ENCODE data around the gene AHR. TPM values are rescaled to one million over a fixed set of nuclear protein-coding genes. Genes with fewer than 3 reads are reported as not detected.

Gene AHR
- total RNA-seq, 1 experiment from 2014 or later = 13.5 TPM

DNA sequence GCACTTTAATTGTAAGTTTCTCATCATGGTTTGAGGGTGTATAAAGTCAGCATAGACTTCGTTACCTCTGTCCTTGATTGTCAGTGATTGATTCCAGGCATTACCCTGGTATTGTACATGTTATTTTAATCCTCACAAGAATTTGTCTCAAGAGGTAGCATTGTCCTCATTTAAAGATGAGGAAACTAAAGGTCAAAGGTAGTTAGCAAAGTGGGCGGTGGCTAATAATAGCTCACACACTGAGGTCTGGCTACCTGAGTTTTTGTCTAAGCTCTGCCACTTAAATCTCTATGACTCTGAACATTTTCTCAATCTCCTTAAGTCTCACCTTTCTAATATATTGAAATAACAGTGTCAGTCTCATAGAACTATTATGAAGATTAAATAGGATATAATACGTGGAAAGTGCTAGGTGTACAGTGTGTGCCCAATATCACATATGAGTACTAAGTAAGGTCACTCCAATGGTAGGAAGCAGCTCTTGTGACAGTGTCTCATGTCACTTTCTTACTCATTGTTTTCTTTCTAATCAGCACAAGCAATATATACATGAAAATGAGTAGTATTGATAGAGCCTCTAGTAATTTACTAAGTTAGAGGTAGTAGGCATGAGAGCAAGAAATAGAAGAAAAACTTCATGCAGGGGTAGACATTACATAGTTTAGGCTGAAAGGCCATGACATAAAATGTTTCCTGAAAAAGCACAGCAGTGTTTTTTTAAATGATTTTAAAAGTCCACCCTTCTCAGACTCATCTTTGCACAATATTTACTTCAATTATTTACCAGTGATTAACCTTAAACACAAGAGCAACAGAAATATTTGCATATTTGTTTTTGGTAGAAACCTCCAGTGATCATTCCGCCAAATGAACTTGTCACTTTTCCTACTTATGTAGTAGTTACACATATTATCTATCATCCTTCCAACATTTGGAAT lies 21.0 kb downstream of the AHR start:
- CTCF ChIA-PET = no interaction called here
- TF ChIP-seq EZH2 (IDR thresholded peaks at IDR 0.05; ENCODE audit: borderline replicate concordance, low read depth, low read length, poor library complexity, severe bottlenecking) = no peak
- TF ChIP-seq, protein P1, sequence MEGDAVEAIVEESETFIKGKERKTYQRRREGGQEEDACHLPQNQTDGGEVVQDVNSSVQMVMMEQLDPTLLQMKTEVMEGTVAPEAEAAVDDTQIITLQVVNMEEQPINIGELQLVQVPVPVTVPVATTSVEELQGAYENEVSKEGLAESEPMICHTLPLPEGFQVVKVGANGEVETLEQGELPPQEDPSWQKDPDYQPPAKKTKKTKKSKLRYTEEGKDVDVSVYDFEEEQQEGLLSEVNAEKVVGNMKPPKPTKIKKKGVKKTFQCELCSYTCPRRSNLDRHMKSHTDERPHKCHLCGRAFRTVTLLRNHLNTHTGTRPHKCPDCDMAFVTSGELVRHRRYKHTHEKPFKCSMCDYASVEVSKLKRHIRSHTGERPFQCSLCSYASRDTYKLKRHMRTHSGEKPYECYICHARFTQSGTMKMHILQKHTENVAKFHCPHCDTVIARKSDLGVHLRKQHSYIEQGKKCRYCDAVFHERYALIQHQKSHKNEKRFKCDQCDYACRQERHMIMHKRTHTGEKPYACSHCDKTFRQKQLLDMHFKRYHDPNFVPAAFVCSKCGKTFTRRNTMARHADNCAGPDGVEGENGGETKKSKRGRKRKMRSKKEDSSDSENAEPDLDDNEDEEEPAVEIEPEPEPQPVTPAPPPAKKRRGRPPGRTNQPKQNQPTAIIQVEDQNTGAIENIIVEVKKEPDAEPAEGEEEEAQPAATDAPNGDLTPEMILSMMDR (conservative IDR thresholded peaks at IDR 0.05; ENCODE audit: low read depth, low read length) = no peak
- no TSS peak for BruUV-seq (replicated peaks)

DNA sequence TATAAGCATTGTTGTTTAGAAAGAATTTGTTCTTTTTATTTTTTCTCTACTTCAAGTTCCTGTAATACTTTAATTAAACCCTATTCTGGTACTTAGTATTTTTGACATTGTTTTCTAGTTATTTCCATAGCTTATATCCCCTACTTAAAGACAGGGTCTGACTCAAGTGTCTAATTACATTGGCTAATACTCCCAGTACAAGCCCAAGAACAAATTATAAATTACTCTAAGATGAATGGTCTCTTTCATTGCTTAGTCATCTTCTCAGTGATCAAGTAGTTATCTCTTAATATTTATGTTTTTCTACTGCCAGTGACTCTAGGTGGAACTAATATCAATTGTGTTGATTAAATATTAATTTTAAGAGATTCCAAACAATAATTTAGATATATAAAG lies 21.6 kb downstream of the AHR start:
- TF ChIP-seq EZH2 (IDR thresholded peaks at IDR 0.05; ENCODE audit: borderline replicate concordance, low read depth, low read length, poor library complexity, severe bottlenecking) = no peak
- TF ChIP-seq, protein P1 (conservative IDR thresholded peaks at IDR 0.05; ENCODE audit: low read depth, low read length) = no peak
- H3K4me1 ChIP-seq (ENCODE audit: insufficient read depth, low read length, poor library complexity, severe bottlenecking) = peaks cover 4% of the 10 kb centered on the region
- no peak overlapping the region for H3K4me3 ChIP-seq (ENCODE audit: low read depth, low read length, poor library complexity, severe bottlenecking)
- H3K9me3 ChIP-seq (ENCODE audit: low read depth, low read length, poor library complexity, severe bottlenecking) = no peaks in the 10 kb centered on the region
- no peak overlapping the region for H3K27ac ChIP-seq (ENCODE audit: low read depth, low read length, poor library complexity, severe bottlenecking)
- no peaks in the 10 kb centered on the region for H3K36me3 ChIP-seq (ENCODE audit: insufficient read depth, low read length, poor library complexity, severe bottlenecking)
- no peaks in the 10 kb centered on the region for H3K27me3 ChIP-seq (replicated peaks; ENCODE audit: insufficient read depth, low read depth, low read length, poor library complexity)
- BruUV-seq (replicated peaks) = no TSS peak
- DNase-seq (ENCODE audit: low spot score) = no peak
- CTCF ChIA-PET = no interaction called here
- intact Hi-C loops (cut with micrococcal nuclease; ENCODE audit: unreplicated experiment) = no loop called here
- POLR2A ChIA-PET (ENCODE audit: low non-redundant PET) = no interaction called here

More for the DNA sequence above, 21.0 kb downstream of the AHR start:
- Histone ChIP-seq H3K27me3 (replicated peaks; ENCODE audit: insufficient read depth, low read depth, low read length, poor library complexity) (no peaks in the 10 kb centered on the region), H3K36me3 (ENCODE audit: insufficient read depth, low read length, poor library complexity, severe bottlenecking) (no peaks in the 10 kb centered on the region), H3K4me1 (ENCODE audit: insufficient read depth, low read length, poor library complexity, severe bottlenecking) (peaks cover 4% of the 10 kb centered on the region), H3K27ac (ENCODE audit: low read depth, low read length, poor library complexity, severe bottlenecking) (no peak overlapping the region), H3K4me3 (ENCODE audit: low read depth, low read length, poor library complexity, severe bottlenecking) (no peak overlapping the region), H3K9me3 (ENCODE audit: low read depth, low read length, poor library complexity, severe bottlenecking) (no peaks in the 10 kb centered on the region)
- no peak for DNase-seq (ENCODE audit: low spot score)
- intact Hi-C loops (cut with micrococcal nuclease; ENCODE audit: unreplicated experiment) = no loop called here
- POLR2A ChIA-PET (ENCODE audit: low non-redundant PET) = interaction anchor here (0.6 kb wide), 1 partner anchor 318 kb away, joined by 3 read pairs; no protein-coding TSS in a partner anchor

DNA sequence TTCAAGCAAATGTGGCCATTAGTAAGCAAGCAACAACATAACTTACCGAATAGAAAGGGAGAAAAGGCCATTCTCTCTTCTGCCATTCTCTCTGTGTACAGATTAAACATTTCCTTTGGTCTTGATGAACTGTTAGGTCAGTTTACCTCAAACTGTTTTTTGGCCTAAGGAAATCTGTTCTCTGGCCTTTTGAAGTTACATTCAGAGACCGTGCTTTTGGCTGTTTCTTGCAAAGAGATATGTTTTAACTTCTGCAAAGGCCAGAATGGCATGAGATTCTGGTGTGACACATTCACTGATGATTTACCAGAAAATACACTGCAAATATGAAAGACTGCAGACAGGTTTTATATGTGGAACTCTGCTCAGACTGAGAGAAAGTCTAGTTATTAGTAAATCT lies 22.2 kb downstream of the AHR start:
- CTCF ChIA-PET = no interaction called here
- Histone ChIP-seq H3K4me1 (ENCODE audit: insufficient read depth, low read length, poor library complexity, severe bottlenecking) (peaks cover 4% of the 10 kb centered on the region), H3K4me3 (ENCODE audit: low read depth, low read length, poor library complexity, severe bottlenecking) (no peak overlapping the region), H3K27me3 (replicated peaks; ENCODE audit: insufficient read depth, low read depth, low read length, poor library complexity) (no peaks in the 10 kb centered on the region), H3K9me3 (ENCODE audit: low read depth, low read length, poor library complexity, severe bottlenecking) (no peaks in the 10 kb centered on the region), H3K36me3 (ENCODE audit: insufficient read depth, low read length, poor library complexity, severe bottlenecking) (no peaks in the 10 kb centered on the region), H3K27ac (ENCODE audit: low read depth, low read length, poor library complexity, severe bottlenecking) (no peak overlapping the region)
- DNase-seq (ENCODE audit: low spot score) = no peak
- TF ChIP-seq, protein P1 (conservative IDR thresholded peaks at IDR 0.05; ENCODE audit: low read depth, low read length) = no peak
- TF ChIP-seq EZH2 (IDR thresholded peaks at IDR 0.05; ENCODE audit: borderline replicate concordance, low read depth, low read length, poor library complexity, severe bottlenecking) = no peak
- intact Hi-C loops (cut with micrococcal nuclease; ENCODE audit: unreplicated experiment) = no loop called here
- no TSS peak for BruUV-seq (replicated peaks)
- POLR2A ChIA-PET (ENCODE audit: low non-redundant PET) = no interaction called here
